C4-2B (cell line): ENCODE data around the gene COL13A1.

Experiments
- H3K27ac ChIP-seq: fragments of 450-650 bp; 2 replicates; pipeline ENCODE4 v1.5.1; 2017
- ZFX ChIP-seq: fragments of 450-650 bp; IDR thresholded peaks from 2 replicates; pipeline ENCODE4 v1.6.1; 2017
- TF ChIP-seq, protein P1 (sequence below): fragments of 450-650 bp; conservative IDR thresholded peaks from 2 replicates; pipeline ENCODE4 v1.5.1; 2017; ENCODE audit warnings: mild to moderate bottlenecking

Gene COL13A1

DNA sequence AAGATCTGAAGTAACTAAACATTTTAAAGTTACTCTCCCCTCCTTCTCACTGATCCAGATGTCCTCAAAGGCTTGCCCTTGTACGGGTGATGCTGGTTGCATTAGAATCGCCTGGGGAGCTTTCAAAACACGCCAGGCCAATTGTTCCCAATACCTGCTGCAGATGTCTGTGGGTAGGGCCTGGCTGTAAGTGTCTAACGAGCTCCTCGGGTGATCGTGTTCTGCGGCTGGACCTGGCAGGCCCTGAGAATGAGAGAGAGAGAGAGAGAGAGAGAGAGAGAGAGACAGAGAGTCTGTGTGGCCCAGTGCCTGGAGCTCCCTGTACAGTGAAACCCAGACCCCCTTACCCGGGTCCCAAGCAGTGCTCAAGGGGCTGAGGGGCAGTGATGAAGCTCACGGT lies 8.4 kb downstream of the COL13A1 start:
- TF ChIP-seq, protein P1, sequence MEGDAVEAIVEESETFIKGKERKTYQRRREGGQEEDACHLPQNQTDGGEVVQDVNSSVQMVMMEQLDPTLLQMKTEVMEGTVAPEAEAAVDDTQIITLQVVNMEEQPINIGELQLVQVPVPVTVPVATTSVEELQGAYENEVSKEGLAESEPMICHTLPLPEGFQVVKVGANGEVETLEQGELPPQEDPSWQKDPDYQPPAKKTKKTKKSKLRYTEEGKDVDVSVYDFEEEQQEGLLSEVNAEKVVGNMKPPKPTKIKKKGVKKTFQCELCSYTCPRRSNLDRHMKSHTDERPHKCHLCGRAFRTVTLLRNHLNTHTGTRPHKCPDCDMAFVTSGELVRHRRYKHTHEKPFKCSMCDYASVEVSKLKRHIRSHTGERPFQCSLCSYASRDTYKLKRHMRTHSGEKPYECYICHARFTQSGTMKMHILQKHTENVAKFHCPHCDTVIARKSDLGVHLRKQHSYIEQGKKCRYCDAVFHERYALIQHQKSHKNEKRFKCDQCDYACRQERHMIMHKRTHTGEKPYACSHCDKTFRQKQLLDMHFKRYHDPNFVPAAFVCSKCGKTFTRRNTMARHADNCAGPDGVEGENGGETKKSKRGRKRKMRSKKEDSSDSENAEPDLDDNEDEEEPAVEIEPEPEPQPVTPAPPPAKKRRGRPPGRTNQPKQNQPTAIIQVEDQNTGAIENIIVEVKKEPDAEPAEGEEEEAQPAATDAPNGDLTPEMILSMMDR: no peak
- no peak for TF ChIP-seq ZFX
- no peak overlapping the region for H3K27ac ChIP-seq

DNA sequence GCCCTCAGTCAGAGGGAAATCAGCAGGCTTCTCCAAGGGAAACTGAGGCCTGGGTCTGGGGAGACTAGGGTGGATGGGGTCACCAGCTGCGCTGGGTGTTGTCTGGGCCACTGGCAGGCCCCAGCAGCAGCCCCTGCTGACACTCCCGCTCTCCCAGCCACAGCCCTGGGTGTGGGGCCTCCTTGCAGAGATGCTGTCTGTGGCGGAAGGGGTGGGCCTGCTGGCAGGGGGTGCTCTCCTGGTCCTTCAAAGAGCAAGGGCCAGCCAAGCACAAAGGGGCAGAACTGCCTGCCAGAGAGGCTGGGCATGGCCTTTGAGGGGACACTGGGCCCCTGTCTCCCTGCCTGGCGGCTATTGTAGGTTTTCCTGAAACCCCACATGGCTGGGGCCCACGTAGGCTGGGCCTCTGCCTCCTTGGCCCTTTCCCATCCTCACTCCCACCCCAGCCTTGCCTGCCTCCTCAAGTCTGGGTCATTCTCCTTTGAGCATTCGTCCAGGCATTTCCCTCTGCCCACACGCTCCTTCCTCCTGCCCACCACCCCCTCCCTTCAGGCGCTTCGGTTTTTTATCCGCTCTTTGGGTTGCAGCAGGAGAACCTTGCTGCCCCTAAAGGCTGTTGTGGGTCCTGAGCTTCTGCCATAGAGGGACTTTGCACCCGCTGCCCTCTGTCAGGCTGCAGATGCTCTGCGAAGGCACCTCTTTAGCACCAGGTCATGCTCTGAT lies 9.1 kb downstream of the COL13A1 start:
- no peak overlapping the region for H3K27ac ChIP-seq

DNA sequence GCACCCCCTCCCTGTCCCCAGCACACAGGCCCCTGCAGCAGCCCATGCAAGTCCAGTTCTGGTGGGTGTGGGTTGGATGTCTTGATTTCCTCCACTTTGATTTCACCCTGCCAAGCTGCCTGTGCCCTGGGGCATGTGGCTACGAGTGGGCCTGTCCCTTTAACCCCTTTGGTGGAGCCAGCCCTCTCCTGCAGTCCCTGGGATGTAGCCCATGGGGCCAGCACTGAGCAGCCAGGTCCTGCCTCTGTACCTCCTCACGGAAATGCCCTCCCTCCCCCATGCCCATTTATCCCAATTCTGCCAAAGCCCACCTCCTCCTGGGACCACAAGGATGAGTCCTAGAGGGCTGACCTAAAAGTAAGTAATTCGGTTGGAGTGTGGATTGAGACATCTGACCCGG lies 11.9 kb downstream of the COL13A1 start:
- no peak overlapping the region for H3K27ac ChIP-seq

More for the DNA sequence above, 9.1 kb downstream of the COL13A1 start:
- TF ChIP-seq, protein P1: no peak
- no peak for TF ChIP-seq ZFX

DNA sequence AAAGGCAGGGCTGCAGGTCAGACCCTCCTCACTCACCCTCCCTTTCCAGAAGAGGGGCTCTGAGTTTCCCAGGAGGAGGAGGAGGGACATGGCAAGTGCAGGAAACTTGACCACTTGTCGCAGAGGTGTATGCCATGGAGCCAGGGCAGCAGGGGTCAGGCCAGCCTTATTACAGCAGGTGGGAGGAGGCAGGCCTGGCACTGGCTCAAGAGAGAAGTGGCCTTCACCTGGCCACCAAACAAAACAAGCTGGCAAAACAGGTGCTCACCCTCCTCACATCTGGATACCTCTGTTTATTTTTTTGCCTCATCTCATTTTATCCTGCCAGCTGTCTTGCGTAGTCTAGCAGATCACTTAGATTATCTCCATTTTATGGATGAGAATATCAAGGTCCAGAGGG lies 12.5 kb downstream of the COL13A1 start:
- no peak for TF ChIP-seq ZFX
- TF ChIP-seq, protein P1: no peak
- no peak overlapping the region for H3K27ac ChIP-seq

More for the DNA sequence above, 11.9 kb downstream of the COL13A1 start:
- TF ChIP-seq, protein P1: no peak
- TF ChIP-seq ZFX: no peak

DNA sequence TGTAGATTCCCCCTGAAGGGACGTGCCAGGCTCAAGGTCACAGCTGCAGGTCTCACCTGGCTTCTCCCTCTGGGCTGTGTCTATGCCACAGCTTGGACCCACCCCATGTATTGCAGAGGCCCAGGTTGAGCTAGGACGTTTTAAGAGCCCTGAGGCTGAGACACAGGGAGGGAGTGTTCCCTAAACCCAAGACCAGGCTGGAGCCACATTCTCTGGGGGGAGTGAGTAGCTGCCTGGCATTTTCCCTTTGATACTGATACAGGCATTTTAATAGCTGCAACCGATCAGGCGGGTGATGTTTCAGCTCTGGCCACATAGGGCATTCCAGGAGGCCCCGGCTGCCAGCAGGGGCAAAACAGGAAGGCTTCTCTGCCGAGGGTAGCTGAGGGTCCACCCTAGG lies 13.4 kb downstream of the COL13A1 start:
- TF ChIP-seq, protein P1: no peak
- TF ChIP-seq ZFX: no peak
- no peak overlapping the region for H3K27ac ChIP-seq

DNA sequence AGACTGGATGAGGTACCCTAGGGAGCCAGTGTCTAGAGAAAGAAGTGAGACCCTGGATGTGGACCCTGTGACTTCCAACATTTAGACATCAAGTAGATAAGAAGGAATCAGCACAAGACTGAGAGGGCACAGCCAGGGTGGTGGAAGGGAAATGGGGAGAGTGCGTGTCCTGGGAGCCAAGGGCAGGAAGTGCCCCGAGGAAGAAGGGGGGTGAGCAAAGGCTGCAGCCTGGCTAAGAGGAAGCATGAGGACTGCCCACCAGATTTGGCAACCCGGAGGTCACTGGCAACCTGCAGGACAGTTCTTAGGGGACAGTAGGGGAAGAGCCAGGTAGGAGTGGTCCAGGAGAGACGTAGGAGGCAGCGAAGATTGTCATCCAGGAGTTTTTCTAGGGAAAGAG lies 14.8 kb downstream of the COL13A1 start:
- no peak for TF ChIP-seq ZFX
- TF ChIP-seq, protein P1: no peak
- H3K27ac ChIP-seq: no peak overlapping the region

DNA sequence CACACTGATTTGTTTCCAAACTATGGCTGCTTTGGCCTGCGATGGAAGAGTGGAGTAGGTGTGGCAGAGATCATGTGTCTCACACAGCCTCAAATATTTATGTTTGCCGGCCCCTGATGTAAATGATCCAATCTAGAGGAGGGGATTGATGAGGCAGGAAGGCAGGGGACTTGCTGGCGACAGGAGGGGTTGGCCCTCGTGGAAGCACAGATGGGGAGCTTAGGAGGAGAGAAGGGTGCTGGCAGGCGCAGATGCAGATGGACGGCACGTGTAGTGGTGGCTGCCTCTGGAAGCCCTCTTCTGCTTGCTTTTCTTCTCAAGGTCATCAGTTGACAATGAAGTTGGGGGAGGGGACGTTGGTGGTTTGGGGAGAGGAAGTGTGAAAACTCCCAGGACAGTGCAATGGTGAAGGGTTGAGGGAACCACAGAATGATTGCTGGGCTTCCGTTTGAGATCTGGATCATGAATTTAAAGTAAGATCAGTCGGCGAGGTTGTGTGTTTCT lies 15.4 kb downstream of the COL13A1 start:
- TF ChIP-seq ZFX: no peak
- TF ChIP-seq, protein P1: no peak
- H3K27ac ChIP-seq: no peak overlapping the region
